Measurements from ENCODE around the gene AQR.
"Not testable (repeated sequence)": the region's sequence is repeated elsewhere in the genome, so short reads cannot be mapped to it uniquely, and the experiment has no call there.

AQR gene

DNA sequence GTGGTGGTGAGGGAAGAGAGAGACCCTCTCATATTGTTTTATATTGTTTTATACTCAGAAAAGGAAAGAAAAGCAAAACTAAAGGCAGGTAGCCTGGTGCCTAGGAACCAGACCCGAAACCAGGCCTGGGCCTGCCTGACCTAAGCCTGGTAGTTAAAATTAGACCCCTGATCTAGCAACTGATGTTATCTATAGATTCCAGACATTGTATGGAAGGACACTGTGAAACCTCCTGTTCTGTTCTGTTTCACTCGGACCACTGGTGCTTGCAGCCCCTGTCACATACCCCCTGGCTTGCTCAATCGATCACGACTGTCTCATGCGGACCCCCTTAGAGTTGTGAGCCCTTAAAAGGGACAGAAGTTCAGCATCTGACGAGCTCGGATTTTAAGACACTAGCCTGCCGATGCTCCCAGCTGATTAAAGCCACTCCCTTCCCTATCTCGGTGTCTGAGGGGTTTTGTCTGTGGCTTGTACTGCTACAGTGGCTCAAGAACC lies 156.6 kb downstream of the AQR start:
- H3K9ac ChIP-seq (ENCODE audit: low read depth, low read length, poor library complexity); H3K27me3 ChIP-seq (ENCODE audit: control insufficient read depth in 3 of 3, insufficient read depth in 3 of 3, low read depth in 1 of 3, low read length in 3 of 3); H3K23ac ChIP-seq (ENCODE audit: low read depth, low read length, poor library complexity); H2BK12ac ChIP-seq (ENCODE audit: low read length); H2BK15ac ChIP-seq (ENCODE audit: low read length); H4K8ac ChIP-seq (ENCODE audit: low read depth, low read length); H3K4me1 ChIP-seq (ENCODE audit: control insufficient read depth in 2 of 2, insufficient read depth in 1 of 2, low read depth in 1 of 2, low read length in 2 of 2); H3K4me3 ChIP-seq (ENCODE audit: low read length in 2 of 2); H3K79me1 ChIP-seq (ENCODE audit: low read depth, low read length); H3K4me2 ChIP-seq (ENCODE audit: insufficient read depth, low read length, poor library complexity, severe bottlenecking); H2AFZ ChIP-seq (ENCODE audit: low read length); H3K18ac ChIP-seq (ENCODE audit: low read length); H3K27ac ChIP-seq (replicated peaks; ENCODE audit: low read length); H4K91ac ChIP-seq (ENCODE audit: low read depth, low read length, poor library complexity); H3K14ac ChIP-seq (ENCODE audit: low read length); H2BK120ac ChIP-seq (ENCODE audit: low read depth, low read length); H2AK5ac ChIP-seq (ENCODE audit: low read depth, low read length); H3K9me3 ChIP-seq (replicated peaks in 1 of 2; ENCODE audit: control insufficient read depth in 2 of 2, insufficient read depth in 1 of 2, low read depth in 1 of 2, low read length in 2 of 2); H3K4ac ChIP-seq (ENCODE audit: low read length); DNase-seq (ENCODE audit: low spot score); H3K36me3 ChIP-seq (replicated peaks in 1 of 2; ENCODE audit: control insufficient read depth in 2 of 2, insufficient read depth in 2 of 2, low read length in 2 of 2); H2BK5ac ChIP-seq (ENCODE audit: low read length): not testable (repeated sequence)
- no CpG with 5 or more reads among the region's 9 CpGs for WGBS, 2 donors (ENCODE audit: extremely low coverage in 2 of 2, insufficient read length in 2 of 2, insufficient replicate concordance in 1 of 2)

DNA sequence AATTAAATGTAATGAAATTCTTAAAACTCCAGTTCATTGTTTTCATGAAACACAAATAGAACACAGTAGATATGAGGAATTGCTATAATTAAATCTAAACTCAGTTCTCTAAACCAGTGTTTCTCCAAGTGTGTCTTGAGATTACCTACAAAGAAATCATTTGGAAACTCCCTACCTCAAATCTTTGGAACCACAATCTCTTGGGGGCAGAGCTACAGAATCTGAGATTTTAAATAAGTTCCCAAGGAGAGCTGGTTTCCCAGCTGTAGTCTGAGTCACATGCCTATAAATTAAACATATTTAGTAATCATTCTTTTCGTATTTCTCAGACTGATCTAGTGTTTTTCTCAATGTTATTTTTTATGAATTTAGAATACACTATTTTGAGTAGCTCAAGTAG lies 157.2 kb downstream of the AQR start:
- no peak overlapping the region for H3K18ac ChIP-seq (ENCODE audit: low read length)
- H3K4me3 ChIP-seq (ENCODE audit: low read length in 2 of 2): no peak overlapping the region
- no peak overlapping the region for H2AFZ ChIP-seq (ENCODE audit: low read length)
- no peak for DNase-seq (ENCODE audit: low spot score)
- H3K9me3 ChIP-seq (replicated peaks in 1 of 2; ENCODE audit: control insufficient read depth in 2 of 2, insufficient read depth in 1 of 2, low read depth in 1 of 2, low read length in 2 of 2): peaks cover 0 to 2% of the 10 kb centered on the region in 2 donors
- H4K8ac ChIP-seq (ENCODE audit: low read depth, low read length): no peak overlapping the region
- H2AK5ac ChIP-seq (ENCODE audit: low read depth, low read length): no peak overlapping the region
- H3K9ac ChIP-seq (ENCODE audit: low read depth, low read length, poor library complexity): no peak overlapping the region
- no peak overlapping the region for H2BK15ac ChIP-seq (ENCODE audit: low read length)
- H3K14ac ChIP-seq (ENCODE audit: low read length): no peak overlapping the region
- H3K79me1 ChIP-seq (ENCODE audit: low read depth, low read length): no peaks in the 10 kb centered on the region
- no peak overlapping the region for H3K23ac ChIP-seq (ENCODE audit: low read depth, low read length, poor library complexity)
- no peak overlapping the region for H2BK120ac ChIP-seq (ENCODE audit: low read depth, low read length)
- H3K4ac ChIP-seq (ENCODE audit: low read length): no peak overlapping the region
- no peaks in the 10 kb centered on the region for H3K4me1 ChIP-seq (ENCODE audit: control insufficient read depth in 2 of 2, insufficient read depth in 1 of 2, low read depth in 1 of 2, low read length in 2 of 2)
- H3K27ac ChIP-seq (replicated peaks; ENCODE audit: low read length): no peak overlapping the region
- H3K4me2 ChIP-seq (ENCODE audit: insufficient read depth, low read length, poor library complexity, severe bottlenecking): no peak overlapping the region
- no CpG with 5 or more reads among the region's 1 CpG for whole genome bisulfite sequencing, 2 donors (ENCODE audit: extremely low coverage in 2 of 2, insufficient read length in 2 of 2, insufficient replicate concordance in 1 of 2)
- H4K91ac ChIP-seq (ENCODE audit: low read depth, low read length, poor library complexity): no peak overlapping the region
- H2BK12ac ChIP-seq (ENCODE audit: low read length): no peak overlapping the region
- no peak overlapping the region for H2BK5ac ChIP-seq (ENCODE audit: low read length)
- H3K27me3 ChIP-seq (ENCODE audit: control insufficient read depth in 3 of 3, insufficient read depth in 3 of 3, low read depth in 1 of 3, low read length in 3 of 3): peaks cover 0 to 4% (median 0%) of the 10 kb centered on the region in 3 experiments
- H3K36me3 ChIP-seq (replicated peaks in 1 of 2; ENCODE audit: control insufficient read depth in 2 of 2, insufficient read depth in 2 of 2, low read length in 2 of 2): no peaks in the 10 kb centered on the region

DNA sequence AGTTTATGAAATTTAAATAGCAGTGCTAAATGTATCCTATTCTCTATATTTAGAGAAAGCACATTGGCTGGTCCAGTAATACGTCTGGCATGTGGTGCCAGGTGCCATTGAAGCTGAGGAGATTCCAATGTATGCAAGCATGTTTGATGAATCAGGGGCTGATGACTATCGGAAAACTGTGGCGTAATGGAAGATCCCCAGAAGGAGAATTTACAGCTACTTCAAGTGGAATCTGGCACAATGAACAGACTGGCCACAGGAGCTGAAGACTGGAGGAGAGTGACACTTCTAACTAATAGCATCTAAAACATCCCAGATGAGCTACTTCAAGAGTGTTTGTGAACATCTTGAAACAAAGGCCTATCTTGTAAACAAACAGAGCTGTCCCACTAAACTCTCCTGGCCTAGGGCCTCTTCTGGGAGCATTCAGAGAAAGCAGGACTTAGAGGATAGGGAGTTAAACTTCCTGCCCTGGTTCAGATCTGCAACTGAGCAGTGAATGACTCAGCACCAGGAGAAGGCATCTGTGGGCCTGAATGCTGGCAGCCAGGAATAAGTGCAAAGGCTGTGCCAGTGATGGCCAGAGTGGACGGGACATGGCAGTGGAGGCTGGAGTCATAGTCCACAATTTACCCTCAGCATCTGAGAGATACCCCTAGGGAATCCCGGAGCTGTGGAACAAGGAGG lies 159.0 kb downstream of the AQR start:
- H4K91ac ChIP-seq (ENCODE audit: low read depth, low read length, poor library complexity): no peak overlapping the region
- H2BK15ac ChIP-seq (ENCODE audit: low read length): no peak overlapping the region
- no peak overlapping the region for H4K8ac ChIP-seq (ENCODE audit: low read depth, low read length)
- H2AK5ac ChIP-seq (ENCODE audit: low read depth, low read length): no peak overlapping the region
- no peak overlapping the region for H3K18ac ChIP-seq (ENCODE audit: low read length)
- H2AFZ ChIP-seq (ENCODE audit: low read length): no peak overlapping the region
- H3K23ac ChIP-seq (ENCODE audit: low read depth, low read length, poor library complexity): no peak overlapping the region
- no peak overlapping the region for H3K4ac ChIP-seq (ENCODE audit: low read length)
- H3K9ac ChIP-seq (ENCODE audit: low read depth, low read length, poor library complexity): no peak overlapping the region
- H3K4me2 ChIP-seq (ENCODE audit: insufficient read depth, low read length, poor library complexity, severe bottlenecking): no peak overlapping the region
- H2BK12ac ChIP-seq (ENCODE audit: low read length): no peak overlapping the region
- H2BK5ac ChIP-seq (ENCODE audit: low read length): no peak overlapping the region
- H3K14ac ChIP-seq (ENCODE audit: low read length): no peak overlapping the region
- H3K27ac ChIP-seq (replicated peaks; ENCODE audit: low read length): no peak overlapping the region
- H3K79me1 ChIP-seq (ENCODE audit: low read depth, low read length): no peaks in the 10 kb centered on the region
- WGBS, 2 donors (ENCODE audit: extremely low coverage in 2 of 2, insufficient read length in 2 of 2, insufficient replicate concordance in 1 of 2): no CpG with 5 or more reads among the region's 5 CpGs
- DNase-seq (ENCODE audit: low spot score): no peak
- no peaks in the 10 kb centered on the region for H3K4me1 ChIP-seq (ENCODE audit: control insufficient read depth in 2 of 2, insufficient read depth in 1 of 2, low read depth in 1 of 2, low read length in 2 of 2)
- H3K9me3 ChIP-seq (replicated peaks in 1 of 2; ENCODE audit: control insufficient read depth in 2 of 2, insufficient read depth in 1 of 2, low read depth in 1 of 2, low read length in 2 of 2): peaks cover 0 to 2% of the 10 kb centered on the region in 2 donors
- H3K36me3 ChIP-seq (replicated peaks in 1 of 2; ENCODE audit: control insufficient read depth in 2 of 2, insufficient read depth in 2 of 2, low read length in 2 of 2): no peaks in the 10 kb centered on the region
- no peak overlapping the region for H2BK120ac ChIP-seq (ENCODE audit: low read depth, low read length)
- peaks cover 0 to 7% (median 0%) of the 10 kb centered on the region in 3 experiments for H3K27me3 ChIP-seq (ENCODE audit: control insufficient read depth in 3 of 3, insufficient read depth in 3 of 3, low read depth in 1 of 3, low read length in 3 of 3)
- no peak overlapping the region for H3K4me3 ChIP-seq (ENCODE audit: low read length in 2 of 2)

DNA sequence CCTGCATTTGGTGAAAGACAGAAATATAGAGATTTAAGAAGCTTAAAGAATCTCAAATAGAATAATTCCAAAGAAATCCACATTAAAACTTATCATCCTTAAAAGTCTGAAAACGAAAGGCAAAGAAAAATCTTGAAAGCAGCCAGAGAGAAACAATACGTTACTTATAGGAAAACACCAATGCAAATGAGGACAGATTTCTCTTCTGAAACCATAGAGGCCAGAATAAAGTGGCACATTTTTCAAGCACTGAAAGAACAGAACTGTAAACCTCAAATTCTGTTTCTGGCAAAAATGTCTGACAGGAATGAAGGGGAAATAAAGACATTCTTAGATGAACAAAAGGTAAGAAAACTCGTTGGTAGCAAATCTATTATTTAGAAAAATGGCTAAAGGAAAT lies 160.4 kb downstream of the AQR start:
- peaks cover 0 to 2% of the 10 kb centered on the region in 2 donors for H3K9me3 ChIP-seq (replicated peaks in 1 of 2; ENCODE audit: control insufficient read depth in 2 of 2, insufficient read depth in 1 of 2, low read depth in 1 of 2, low read length in 2 of 2)
- H3K9ac ChIP-seq (ENCODE audit: low read depth, low read length, poor library complexity): no peak overlapping the region
- H3K4me3 ChIP-seq (ENCODE audit: low read length in 2 of 2): no peak overlapping the region
- no peak overlapping the region for H2BK12ac ChIP-seq (ENCODE audit: low read length)
- H3K27me3 ChIP-seq (ENCODE audit: control insufficient read depth in 3 of 3, insufficient read depth in 3 of 3, low read depth in 1 of 3, low read length in 3 of 3): peaks cover 0 to 13% (median 0%) of the 10 kb centered on the region in 3 experiments
- H2BK120ac ChIP-seq (ENCODE audit: low read depth, low read length): no peak overlapping the region
- H3K14ac ChIP-seq (ENCODE audit: low read length): no peak overlapping the region
- H3K4ac ChIP-seq (ENCODE audit: low read length): no peak overlapping the region
- no CpG with 5 or more reads among the region's 3 CpGs for WGBS, 2 donors (ENCODE audit: extremely low coverage in 2 of 2, insufficient read length in 2 of 2, insufficient replicate concordance in 1 of 2)
- H3K18ac ChIP-seq (ENCODE audit: low read length): no peak overlapping the region
- no peak overlapping the region for H2BK15ac ChIP-seq (ENCODE audit: low read length)
- no peak overlapping the region for H4K91ac ChIP-seq (ENCODE audit: low read depth, low read length, poor library complexity)
- no peak overlapping the region for H3K4me2 ChIP-seq (ENCODE audit: insufficient read depth, low read length, poor library complexity, severe bottlenecking)
- H2AFZ ChIP-seq (ENCODE audit: low read length): no peak overlapping the region
- no peak overlapping the region for H3K27ac ChIP-seq (replicated peaks; ENCODE audit: low read length)
- no peaks in the 10 kb centered on the region for H3K4me1 ChIP-seq (ENCODE audit: control insufficient read depth in 2 of 2, insufficient read depth in 1 of 2, low read depth in 1 of 2, low read length in 2 of 2)
- H3K79me1 ChIP-seq (ENCODE audit: low read depth, low read length): no peaks in the 10 kb centered on the region
- H3K23ac ChIP-seq (ENCODE audit: low read depth, low read length, poor library complexity): no peak overlapping the region
- no peak for DNase-seq (ENCODE audit: low spot score)
- H2AK5ac ChIP-seq (ENCODE audit: low read depth, low read length): no peak overlapping the region
- H3K36me3 ChIP-seq (replicated peaks in 1 of 2; ENCODE audit: control insufficient read depth in 2 of 2, insufficient read depth in 2 of 2, low read length in 2 of 2): no peaks in the 10 kb centered on the region
- H4K8ac ChIP-seq (ENCODE audit: low read depth, low read length): no peak overlapping the region
- H2BK5ac ChIP-seq (ENCODE audit: low read length): no peak overlapping the region

All from neuronal stem cell (in vitro differentiated cells).